Naive thymus-derived CD4-positive, alpha-beta T cell (primary cell): ENCODE data around the gene RBMS1. TPM values are rescaled to one million over a fixed set of nuclear protein-coding genes. Genes with fewer than 3 reads are reported as not detected.

Experiments used
- ATAC-seq: fragments of 150-1000 bp; cut with Tn5 transposase; 2 replicates; pipeline ENCODE4 v1.10.0; 2021; ENCODE audit warnings: mild to moderate bottlenecking, moderate library complexity
- CTCF ChIA-PET: fragments of 350-600 bp; sonication (Branson Sonifier 250); formaldehyde crosslinking; loops from one replicate; lab custom pipeline; 2021; ENCODE audit warnings: antibody characterized with exemption; lab: Charles Lee
- POLR2A ChIA-PET: fragments of 350-600 bp; sonication (Branson Sonifier 250); formaldehyde crosslinking; loops from one replicate; lab custom pipeline; 2021; ENCODE audit warnings: antibody characterized with exemption, inconsistent platforms; lab: Charles Lee
- DNase-seq, 9 donors: peaks; one replicate each; pipeline versions ENCODE4 v3.0.0 to v3.0.0-alpha.2; 2020 to 2022; ENCODE audit warnings: mixed read lengths in 1 of 9
- H3K27ac ChIP-seq: one replicate; pipeline ENCODE4 v1.7.0; 2013; ENCODE audit warnings: mild to moderate bottlenecking, low read depth, low read length, moderate library complexity
- H3K27me3 ChIP-seq, 2 donors: one replicate each; pipeline ENCODE4 v1.7.0; 2013; ENCODE audit warnings: low read length in 2 of 2, mild to moderate bottlenecking in 2 of 2, moderate library complexity in 2 of 2; ENCODE audit not compliant: control insufficient read depth in 2 of 2, insufficient read depth in 2 of 2
- H3K36me3 ChIP-seq, 3 experiments: 1 replicate in 2 of 3; 2 replicates in 1 of 3; pipeline ENCODE4 v1.7.0; 2013; ENCODE audit warnings: low read length in 3 of 3, mild to moderate bottlenecking in 3 of 3, moderate library complexity in 1 of 3; ENCODE audit not compliant: insufficient read depth in 3 of 3, control insufficient read depth in 2 of 3
- H3K4me1 ChIP-seq, 2 donors: one replicate each; pipeline ENCODE4 v1.7.0; 2013; ENCODE audit warnings: low read length in 2 of 2, mild to moderate bottlenecking in 2 of 2, moderate library complexity in 1 of 2; ENCODE audit not compliant: control insufficient read depth in 2 of 2, insufficient read depth in 2 of 2
- H3K4me3 ChIP-seq: 2 replicates; pipeline ENCODE4 v1.7.0; 2013; ENCODE audit warnings: mild to moderate bottlenecking, low read length
- H3K9me3 ChIP-seq, 3 experiments: 1 replicate in 2 of 3; 2 replicates in 1 of 3; pipeline ENCODE4 v1.7.0; 2013; ENCODE audit warnings: low read length in 3 of 3; ENCODE audit not compliant: control insufficient read depth in 2 of 3
- H3K27ac Mint-ChIP-seq, 9 donors: one replicate each; pipeline ENCODE4 v1.8.0; 2020 to 2022; ENCODE audit warnings: mixed read lengths in 9 of 9, mild to moderate bottlenecking in 8 of 9, moderate library complexity in 5 of 9, inconsistent platforms in 2 of 9
- H3K27me3 Mint-ChIP-seq, 5 donors: one replicate each; pipeline ENCODE4 v1.8.0; 2021 to 2022; ENCODE audit warnings: mixed read lengths in 5 of 5, mild to moderate bottlenecking in 1 of 5
- H3K36me3 Mint-ChIP-seq, 5 donors: one replicate each; pipeline ENCODE4 v1.8.0; 2020 to 2022; ENCODE audit warnings: mixed read lengths in 5 of 5, mild to moderate bottlenecking in 3 of 5, inconsistent platforms in 1 of 5
- H3K4me1 Mint-ChIP-seq, 7 donors: one replicate each; pipeline ENCODE4 v1.8.0; 2020 to 2022; ENCODE audit warnings: mixed read lengths in 7 of 7, mild to moderate bottlenecking in 3 of 7, inconsistent platforms in 1 of 7
- H3K4me3 Mint-ChIP-seq, 10 donors: one replicate each; pipeline ENCODE4 v1.8.0; 2020 to 2022; ENCODE audit warnings: mild to moderate bottlenecking in 10 of 10, mixed read lengths in 10 of 10, moderate library complexity in 6 of 10, inconsistent platforms in 2 of 10
- H3K9me3 Mint-ChIP-seq, 11 donors: one replicate each; pipeline ENCODE4 v1.8.0; 2020 to 2022; ENCODE audit warnings: mixed read lengths in 11 of 11, mild to moderate bottlenecking in 4 of 11, inconsistent platforms in 1 of 11, moderate library complexity in 1 of 11
- intact Hi-C, 2 donors: fragments of 100-400 bp; cut with micrococcal nuclease; formaldehyde crosslinking; loops; one replicate each; pipeline ENCODE4 v1.15.1; 2023
- polyA plus RNA-seq, 2 donors: library from polyadenylated mRNA; unstranded; fragments of 300-500 nt; fragmentation: Illumina TruSeq; gene quantifications; one replicate each; pipeline ENCODE4 v1.2.3, GENCODE V29; 2021
- total RNA-seq, 6 experiments: library from RNA in 5 of 6; stranded (reverse) in 5 of 6; gene quantifications; 1 replicate in 5 of 6; 2 replicates in 1 of 6; pipeline ENCODE4 v1.2.3 and lab custom pipeline; 2021 to 2026

RBMS1 gene
- total and polyA plus RNA-seq, 7 experiments from 2014 or later, result 74.4 to 137 (median 119) TPM

GRCh38 chr2:160303076-160303475 lies 190.5 kb downstream of the RBMS1 start:
- no peak overlapping the region for H3K27ac ChIP-seq
- POLR2A ChIA-PET, result no interaction called here
- intact Hi-C loops, result loop anchor here in 1 of 2 donors (1.0 kb wide), 1 partner anchor 8 kb away; no protein-coding TSS in a partner anchor
- DNase-seq, result no peak
- H3K4me3 ChIP-seq, result no peak overlapping the region
- peaks cover 5 to 41% (median 10%) of the 10 kb centered on the region in 3 experiments for H3K36me3 ChIP-seq
- Mint-ChIP-seq H3K4me3 (no peak overlapping the region), H3K27ac (peak overlapping the region in 1 of 9 donors; percentile 41), H3K9me3 (peaks cover 0 to 2% (median 0%) of the 10 kb centered on the region in 11 donors), H3K4me1 (peaks cover 18 to 68% (median 42%) of the 10 kb centered on the region in 7 donors), H3K27me3 (no peaks in the 10 kb centered on the region), H3K36me3 (peaks cover 23 to 65% (median 39%) of the 10 kb centered on the region in 5 donors)
- peaks cover 0 to 2% of the 10 kb centered on the region in 2 donors for H3K4me1 ChIP-seq
- no peaks in the 10 kb centered on the region for H3K9me3 ChIP-seq
- ATAC-seq, result no peak
- H3K27me3 ChIP-seq, result no peaks in the 10 kb centered on the region
- CTCF ChIA-PET, result interaction anchor here (0.7 to 1.1 kb wide), 2 partner anchors 10 to 692 kb away, joined by 3 read pairs; no protein-coding TSS in a partner anchor

- ATAC-seq (no peak), DNase-seq (no peak)
- H3K36me3 ChIP-seq, result peaks cover 5 to 46% (median 10%) of the 10 kb centered on the region in 3 experiments
- peaks cover 0 to 18% of the 10 kb centered on the region in 2 donors for H3K4me1 ChIP-seq
- Mint-ChIP-seq H3K27ac (peak overlapping the region in 3 of 9 donors; percentile 19 to 68 (median 23)), H3K4me1 (peaks cover 31 to 76% (median 58%) of the 10 kb centered on the region in 7 donors), H3K36me3 (peaks cover 32 to 73% (median 51%) of the 10 kb centered on the region in 5 donors), H3K4me3 (no peak overlapping the region), H3K27me3 (no peaks in the 10 kb centered on the region), H3K9me3 (peaks cover 0 to 2% (median 0%) of the 10 kb centered on the region in 11 donors)
- ChIA-PET POLR2A (interaction anchor here (0.7 to 0.9 kb wide), 3 partner anchors 11 to 664 kb away, joined by 3 to 7 read pairs (median 5); no protein-coding TSS in a partner anchor), CTCF (interaction anchor here (0.7 kb wide), 1 partner anchor 20 kb away, joined by 5 read pairs; no protein-coding TSS in a partner anchor)
- H3K27me3 ChIP-seq, result no peaks in the 10 kb centered on the region
- H3K9me3 ChIP-seq, result no peaks in the 10 kb centered on the region
- H3K27ac ChIP-seq, result no peak overlapping the region
- intact Hi-C loops, result no loop called here
- H3K4me3 ChIP-seq, result no peak overlapping the region
Measured at GRCh38 chr2:160301420-160301819, 192.2 kb downstream of the RBMS1 start.

- ChIA-PET POLR2A (no interaction called here), CTCF (interaction anchor here (0.8 kb wide), 1 partner anchor 1678 kb away, joined by 4 read pairs; no protein-coding TSS in a partner anchor)
- H3K9me3 Mint-ChIP-seq, result peaks cover 0 to 2% (median 0%) of the 10 kb centered on the region in 11 donors
- Histone ChIP-seq H3K27ac (no peak overlapping the region), H3K36me3 (peaks cover 5 to 48% (median 10%) of the 10 kb centered on the region in 3 experiments), H3K27me3 (no peaks in the 10 kb centered on the region), H3K9me3 (no peaks in the 10 kb centered on the region), H3K4me1 (peaks cover 0 to 30% of the 10 kb centered on the region in 2 donors), H3K4me3 (no peak overlapping the region)
- H3K27ac Mint-ChIP-seq, result peak overlapping the region in 7 of 9 donors; percentile 38 to 83 (median 64)
- H3K4me3 Mint-ChIP-seq, result peak overlapping the region in 1 of 10 donors; percentile 17
- DNase-seq (no peak), ATAC-seq (no peak)
- peaks cover 36 to 80% (median 70%) of the 10 kb centered on the region in 7 donors for H3K4me1 Mint-ChIP-seq
- no peaks in the 10 kb centered on the region for H3K27me3 Mint-ChIP-seq
- H3K36me3 Mint-ChIP-seq, result peaks cover 32 to 72% (median 59%) of the 10 kb centered on the region in 5 donors
- intact Hi-C loops, result no loop called here
Measured at GRCh38 chr2:160300203-160300602, 193.4 kb downstream of the RBMS1 start.

- DNase-seq, result no peak
- peaks cover 0 to 2% (median 0%) of the 10 kb centered on the region in 11 donors for H3K9me3 Mint-ChIP-seq
- H3K4me1 ChIP-seq, result peaks cover 0 to 32% of the 10 kb centered on the region in 2 donors
- POLR2A ChIA-PET, result no interaction called here
- H3K27me3 ChIP-seq, result no peaks in the 10 kb centered on the region
- H3K4me1 Mint-ChIP-seq, result peaks cover 36 to 87% (median 72%) of the 10 kb centered on the region in 7 donors
- no peak for ATAC-seq
- no peak overlapping the region for H3K27ac ChIP-seq
- peaks cover 5 to 48% (median 10%) of the 10 kb centered on the region in 3 experiments for H3K36me3 ChIP-seq
- no peaks in the 10 kb centered on the region for H3K9me3 ChIP-seq
- H3K4me3 Mint-ChIP-seq, result peak overlapping the region in 2 of 10 donors; percentile 6 to 10
- H3K27me3 Mint-ChIP-seq, result no peaks in the 10 kb centered on the region
- intact Hi-C loops, result no loop called here
- peak overlapping the region; percentile 37 to 83 (median 61) for H3K27ac Mint-ChIP-seq
- CTCF ChIA-PET, result no interaction called here
- peaks cover 32 to 75% (median 64%) of the 10 kb centered on the region in 5 donors for H3K36me3 Mint-ChIP-seq
- H3K4me3 ChIP-seq, result no peak overlapping the region
Measured at GRCh38 chr2:160299540-160299939, 194.1 kb downstream of the RBMS1 start.

GRCh38 chr2:160298960-160299359 lies 194.6 kb downstream of the RBMS1 start:
- Mint-ChIP-seq H3K27me3 (no peaks in the 10 kb centered on the region), H3K27ac (peak overlapping the region in 8 of 9 donors; percentile 37 to 83 (median 63)), H3K36me3 (peaks cover 32 to 78% (median 66%) of the 10 kb centered on the region in 5 donors), H3K4me1 (peaks cover 36 to 87% (median 71%) of the 10 kb centered on the region in 7 donors), H3K9me3 (peaks cover 0 to 2% (median 0%) of the 10 kb centered on the region in 11 donors), H3K4me3 (no peak overlapping the region)
- intact Hi-C loops, result no loop called here
- POLR2A ChIA-PET, result no interaction called here
- peaks cover 0 to 32% of the 10 kb centered on the region in 2 donors for H3K4me1 ChIP-seq
- H3K27me3 ChIP-seq, result no peaks in the 10 kb centered on the region
- no peak overlapping the region for H3K27ac ChIP-seq
- CTCF ChIA-PET, result no interaction called here
- H3K4me3 ChIP-seq, result no peak overlapping the region
- DNase-seq (no peak), ATAC-seq (no peak)
- no peaks in the 10 kb centered on the region for H3K9me3 ChIP-seq
- peaks cover 5 to 48% (median 10%) of the 10 kb centered on the region in 3 experiments for H3K36me3 ChIP-seq

- peak overlapping the region; percentile 8 for H3K27ac ChIP-seq
- Mint-ChIP-seq H3K9me3 (peaks cover 0 to 2% (median 0%) of the 10 kb centered on the region in 11 donors), H3K4me1 (peaks cover 39 to 92% (median 75%) of the 10 kb centered on the region in 7 donors), H3K4me3 (peak overlapping the region in 8 of 10 donors; percentile 26 to 65 (median 52)), H3K36me3 (peaks cover 33 to 71% (median 68%) of the 10 kb centered on the region in 5 donors), H3K27me3 (no peaks in the 10 kb centered on the region), H3K27ac (peak overlapping the region in 8 of 9 donors; percentile 61 to 81 (median 69))
- ATAC-seq (no peak), DNase-seq (peak in 2 of 9 donors; percentile 7 to 20)
- H3K9me3 ChIP-seq, result no peaks in the 10 kb centered on the region
- ChIA-PET POLR2A (interaction anchor here (0.6 to 1.0 kb wide), 2 partner anchors 195 to 607 kb away, joined by 3 read pairs; no protein-coding TSS in a partner anchor), CTCF (interaction anchor here (1.5 kb wide), 1 partner anchor 25 kb away, joined by 5 read pairs; no protein-coding TSS in a partner anchor)
- no peaks in the 10 kb centered on the region for H3K27me3 ChIP-seq
- no peak overlapping the region for H3K4me3 ChIP-seq
- peaks cover 5 to 48% (median 14%) of the 10 kb centered on the region in 3 experiments for H3K36me3 ChIP-seq
- intact Hi-C loops, result loop anchor here in 1 of 2 donors (2.0 kb wide), 1 partner anchor 13 kb away; no protein-coding TSS in a partner anchor
- H3K4me1 ChIP-seq, result peaks cover 0 to 32% of the 10 kb centered on the region in 2 donors
Measured at GRCh38 chr2:160295519-160296207, 197.9 kb downstream of the RBMS1 start.
